WTC11 (cell line): ENCODE data around the gene CENPX.

Source experiments
- ATF6 ChIP-seq: sonication (generic); formaldehyde crosslinking; IDR thresholded peaks from 2 replicates; pipeline ENCODE4 v1.8.1; 2023; ENCODE audit warnings: mild to moderate bottlenecking, missing genetic modification reagents
- CTCF ChIP-seq: fragments of 200-600 bp; IDR thresholded peaks from 2 replicates; pipeline ENCODE4 v1.8.0; 2022; ENCODE audit warnings: antibody characterized with exemption
- E2F1 ChIP-seq: sonication (generic); formaldehyde crosslinking; IDR thresholded peaks from 2 replicates; pipeline ENCODE4 v1.8.0; 2022; ENCODE audit warnings: mild to moderate bottlenecking, missing genetic modification reagents
- E2F4 ChIP-seq: sonication (generic); formaldehyde crosslinking; IDR thresholded peaks from 2 replicates; pipeline ENCODE4 v1.8.1; 2022; ENCODE audit warnings: low read depth, mild to moderate bottlenecking, moderate library complexity, missing genetic modification reagents, borderline replicate concordance
- ETV6 ChIP-seq: sonication (generic); formaldehyde crosslinking; IDR thresholded peaks from 2 replicates; pipeline ENCODE4 v1.8.1; 2022; ENCODE audit warnings: mild to moderate bottlenecking, missing genetic modification reagents
- GABPB1 ChIP-seq: sonication (generic); formaldehyde crosslinking; IDR thresholded peaks from 2 replicates; pipeline ENCODE4 v1.8.1; 2023; ENCODE audit warnings: mild to moderate bottlenecking, missing genetic modification reagents
- MAX ChIP-seq: sonication (generic); formaldehyde crosslinking; IDR thresholded peaks from 2 replicates; pipeline ENCODE4 v1.8.0; 2022; ENCODE audit warnings: mild to moderate bottlenecking, missing genetic modification reagents
- SP1 ChIP-seq: sonication (generic); formaldehyde crosslinking; conservative IDR thresholded peaks from 2 replicates; pipeline ENCODE4 v1.8.1; 2022; ENCODE audit warnings: missing genetic modification reagents
- ZBTB43 ChIP-seq: sonication (generic); formaldehyde crosslinking; IDR thresholded peaks from 2 replicates; pipeline ENCODE4 v1.8.1; 2023; ENCODE audit warnings: mild to moderate bottlenecking, missing genetic modification reagents
- ZMAT4 ChIP-seq: fragments of 250-450 bp; sonication (Bioruptor Pico); IDR thresholded peaks from 2 replicates; pipeline ENCODE4 v1.9.0; 2021; ENCODE audit warnings: mild to moderate bottlenecking
- ZNF232 ChIP-seq: sonication (generic); formaldehyde crosslinking; IDR thresholded peaks from 2 replicates; pipeline ENCODE4 v1.8.0; 2022; ENCODE audit warnings: mild to moderate bottlenecking, missing genetic modification reagents
- ZNF263 ChIP-seq: sonication (generic); formaldehyde crosslinking; IDR thresholded peaks from 2 replicates; pipeline ENCODE4 v1.8.1; 2022; ENCODE audit warnings: low read depth, mild to moderate bottlenecking, moderate library complexity, missing genetic modification reagents
- ZNF425 ChIP-seq: fragments of 250-450 bp; sonication (Bioruptor Pico); conservative IDR thresholded peaks from 2 replicates; pipeline ENCODE4 v1.9.0; 2021; ENCODE audit warnings: mild to moderate bottlenecking
- ZNF512 ChIP-seq: sonication (generic); formaldehyde crosslinking; IDR thresholded peaks from 2 replicates; pipeline ENCODE4 v1.8.1; 2022; ENCODE audit warnings: missing genetic modification reagents, borderline replicate concordance

- TF ChIP-seq CTCF = peak; percentile 85
- peak; percentile 30 for TF ChIP-seq MAX
- no peak for TF ChIP-seq ZMAT4 (CRISPR knock-in tag)
- no peak for TF ChIP-seq ZBTB43 (CRISPR knock-in tag)
- TF ChIP-seq E2F4 (CRISPR knock-in tag) = no peak
- TF ChIP-seq ETV6 (CRISPR knock-in tag) = 0 out of 2 replicates have a peak, but pooled peaks have one; percentile 17
- TF ChIP-seq E2F1 (CRISPR knock-in tag) = no peak
- TF ChIP-seq ZNF512 (CRISPR knock-in tag) = no peak
- TF ChIP-seq ATF6 (CRISPR knock-in tag) = no peak
- TF ChIP-seq ZNF263 (CRISPR knock-in tag) = 0 out of 2 replicates have a peak, but pooled peaks have one; percentile 13
- TF ChIP-seq GABPB1 (CRISPR knock-in tag) = no peak
- TF ChIP-seq ZNF232 (CRISPR knock-in tag) = no peak
- TF ChIP-seq ZNF425 = no peak
- TF ChIP-seq SP1 (CRISPR knock-in tag) = peak; percentile 23; the same call in 1 of the 2 replicates
These were observed 8.0 kb upstream of the CENPX start for GRCh38 chr17:82030470-82031302.
